OCI-LY7 (cell line): Measurements from ENCODE around the gene AOAH.

ENCODE experiments used
- CTCF ChIP-seq: fragments of 200-600 bp; sonication (generic); conservative IDR thresholded peaks from 2 replicates; pipeline ENCODE4 v1.5.1; 2014; ENCODE audit warnings: mild to moderate bottlenecking, antibody characterized with exemption, low read length, moderate library complexity, mixed read lengths
- EZH2phosphoT487 ChIP-seq: fragments of 200-600 bp; sonication (generic); IDR thresholded peaks from 2 replicates; pipeline ENCODE4 v1.6.1; 2018; ENCODE audit warnings: low read depth, borderline replicate concordance, mild to moderate bottlenecking, mixed run types, antibody characterized with exemption, low read length, moderate library complexity, mixed read lengths

GRCh38 chr7:36473454-36474282 is 250.6 kb downstream of the AOAH start:
- peak; percentile 78 for TF ChIP-seq CTCF
- no peak for TF ChIP-seq EZH2phosphoT487
